Measurements from ENCODE around the gene SNX20.

DNA sequence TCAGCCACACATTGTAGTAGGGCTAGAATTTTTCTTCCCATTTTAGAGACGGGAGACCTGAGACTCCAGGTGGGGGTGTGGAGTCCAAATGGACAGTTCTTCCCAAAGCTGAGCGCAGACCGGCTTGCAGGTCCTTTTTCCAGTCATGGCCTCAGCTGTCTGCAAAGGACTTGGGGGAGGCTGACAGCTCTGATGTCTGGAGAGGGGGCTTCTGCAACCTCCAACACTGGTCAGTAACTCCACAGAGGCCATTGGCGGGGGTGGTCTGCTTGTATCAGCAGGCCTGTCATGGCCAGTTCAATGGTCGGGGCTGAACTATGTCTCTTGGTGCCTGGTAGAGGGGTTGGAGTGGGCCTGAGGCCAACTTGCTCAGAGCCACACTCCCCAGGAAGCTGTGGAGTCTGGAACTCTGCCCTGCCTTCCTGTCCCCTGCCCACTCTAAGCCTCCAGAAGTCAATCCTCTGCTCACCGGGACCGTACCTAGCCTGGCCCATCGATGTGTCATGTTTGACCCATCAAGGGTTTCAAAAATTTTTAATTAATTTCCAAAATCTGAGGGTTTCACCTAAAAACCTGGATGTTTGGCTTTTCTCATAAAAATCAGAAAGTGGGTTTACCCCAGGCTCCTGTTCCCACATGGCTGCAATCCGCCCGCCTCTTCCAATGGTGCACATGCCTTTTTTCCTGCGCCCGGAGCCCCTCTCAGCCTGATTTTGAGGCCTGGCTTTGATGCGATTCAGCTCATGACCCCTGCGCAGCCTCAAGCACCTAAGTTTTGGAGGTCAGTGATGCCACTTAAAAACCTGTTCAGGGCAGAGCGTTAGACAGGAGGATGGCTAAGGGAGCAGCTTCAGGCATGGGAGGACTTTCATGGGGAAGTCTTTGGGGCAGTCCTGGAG, 39.9 kb downstream of the SNX20 start:
- TF ChIP-seq CTCF (IDR thresholded peaks at IDR 0.05): no peak
- TF ChIP-seq POLR2A (IDR thresholded peaks at IDR 0.05): no peak

Measured in lower leg skin (tissue), 3 donors.